ENCODE measurements around the gene RBBP5.

The RBBP5 gene

GRCh38 chr1:205129447-205130029 is 7.8 kb upstream of the RBBP5 start:
- no peak for DNase-seq

GRCh38 chr1:205128050-205128449 is 6.3 kb upstream of the RBBP5 start:
- DNase-seq, result no peak

GRCh38 chr1:205127646-205128045 is 5.9 kb upstream of the RBBP5 start:
- no peak for DNase-seq

- DNase-seq, result no peak
Measured at GRCh38 chr1:205124726-205125125, 2.9 kb upstream of the RBBP5 start.

- no peak for DNase-seq
Measured at GRCh38 chr1:205122489-205122882, 708 bp upstream of the RBBP5 start.

GRCh38 chr1:205118752-205119151 is 3.0 kb downstream of the RBBP5 start:
- no peak for DNase-seq

GRCh38 chr1:205111354-205111753 is 10.4 kb downstream of the RBBP5 start:
- DNase-seq, result no peak

- no peak for DNase-seq
Measured at GRCh38 chr1:205109711-205110110, 12.1 kb downstream of the RBBP5 start.

GRCh38 chr1:205109269-205109668 is 12.5 kb downstream of the RBBP5 start:
- DNase-seq, result no peak

- DNase-seq, result no peak
Measured at GRCh38 chr1:205108464-205108863, 13.3 kb downstream of the RBBP5 start.

- no peak for DNase-seq
Measured at GRCh38 chr1:205107327-205107726, 14.5 kb downstream of the RBBP5 start.

GRCh38 chr1:205102404-205102803 is 19.4 kb downstream of the RBBP5 start:
- DNase-seq, result no peak

GRCh38 chr1:205098242-205098641 is 23.5 kb downstream of the RBBP5 start:
- no peak for DNase-seq

GRCh38 chr1:205095422-205095821 is 26.4 kb downstream of the RBBP5 start:
- no peak for DNase-seq

- DNase-seq, result no peak
Measured at GRCh38 chr1:205091043-205091740, 30.6 kb downstream of the RBBP5 start.

GRCh38 chr1:205088341-205088740 is 33.4 kb downstream of the RBBP5 start:
- DNase-seq, result no peak

GRCh38 chr1:205084360-205084759 is 37.4 kb downstream of the RBBP5 start, which contains the start of gene TMEM81:
Gene TMEM81 (minus strand): TSS chr1:205084460. CDS start chr1:205084320, 140 bp downstream.
- DNase-seq, result no peak

- DNase-seq, result no peak
Measured at GRCh38 chr1:205082431-205082830, 39.3 kb downstream of the RBBP5 start.

- no peak for DNase-seq
Measured at GRCh38 chr1:205077934-205078311, 43.9 kb downstream of the RBBP5 start.

GRCh38 chr1:205077158-205077933 is 44.4 kb downstream of the RBBP5 start:
- no peak for DNase-seq

GRCh38 chr1:205076245-205076761 is 45.5 kb downstream of the RBBP5 start:
- DNase-seq, result no peak

GRCh38 chr1:205075642-205076155 is 46.1 kb downstream of the RBBP5 start:
- no peak for DNase-seq

GRCh38 chr1:205074513-205074912 is 47.3 kb downstream of the RBBP5 start:
- no peak for DNase-seq

- DNase-seq, result no peak
Measured at GRCh38 chr1:205074084-205074483, 47.7 kb downstream of the RBBP5 start.
